Adrenal gland (tissue), 12 donors: ENCODE results near the gene SMAD4. TPM values are rescaled to one million over a fixed set of nuclear protein-coding genes. Genes with fewer than 3 reads are reported as not detected.
A peak's percentile ranks its signal among the peaks of the same experiment; 100 is the strongest.
"Not testable (repeated sequence)": the region's sequence is repeated elsewhere in the genome, so short reads cannot be mapped to it uniquely, and the experiment has no call there.

ENCODE experiments used
- DNase-seq, 7 donors: peaks; one replicate each; pipeline ENCODE4 v3.0.0-alpha.2; 2019 to 2020
- H3K27ac ChIP-seq, 5 donors: fragments of 200-600 bp; sonication (generic) in 4 of 5; 1 replicate in 3 of 5; 2 replicates in 2 of 5; pipeline versions ENCODE4 v1.5.1 to v1.8.0; 2016 to 2020; ENCODE audit warnings: mild to moderate bottlenecking in 1 of 5
- H3K27me3 ChIP-seq: fragments of 200-600 bp; 2 replicates; pipeline ENCODE4 v1.8.0; 2021
- H3K36me3 ChIP-seq, 2 donors: fragments of 200-600 bp; replicated peaks in 1 of 2; 1 replicate in 1 of 2; 2 replicates in 1 of 2; pipeline versions ENCODE4 v1.5.1 to v1.8.0; 2018 to 2022
- H3K4me1 ChIP-seq, 2 donors: fragments of 200-600 bp; replicated peaks in 1 of 2; 1 replicate in 1 of 2; 2 replicates in 1 of 2; pipeline versions ENCODE4 v1.5.1 to v1.8.0; 2018 to 2021
- H3K4me3 ChIP-seq, 4 donors: fragments of 200-600 bp; sonication (generic) in 3 of 4; one replicate each; pipeline ENCODE4 v1.5.1; 2016 to 2018
- H3K9me3 ChIP-seq, 3 donors: fragments of 200-600 bp; sonication (generic) in 1 of 3; replicated peaks in 1 of 3; 1 replicate in 2 of 3; 2 replicates in 1 of 3; pipeline versions ENCODE4 v1.5.1 to v1.8.0; 2016 to 2021
- POLR2A ChIP-seq, 2 donors: fragments of 450-650 bp; IDR thresholded peaks; one replicate each; pipeline ENCODE4 v1.6.1; 2017; ENCODE audit warnings: antibody characterized with exemption in 2 of 2, mild to moderate bottlenecking in 2 of 2, moderate library complexity in 1 of 2
- WGBS, 4 donors: extraction: QIAGEN DNeasy Blood & Tissue Kit in 2 of 4; methylation state at CpG; one replicate each; pipeline versions ENCODE4 v1.1.5 to v1.1.7; 2013 to 2017; 5-methylcytosine and 5-hydroxymethylcytosine counted together
- intact Hi-C, 2 donors: fragments of 100-400 bp; cut with DNase I; formaldehyde crosslinking; loops; one replicate each; pipeline versions ENCODE4 v1.14.1 to v1.15.0; 2022 to 2023
- polyA plus RNA-seq, 3 donors: library from polyadenylated mRNA; stranded (reverse); fragments of 200-250 nt in 2 of 3; fragments of 350-450 nt in 1 of 3; fragmentation: Illumina TruSeq in 1 of 3; extraction: RNeasy Lipid Tissue Mini Kit (QIAGEN cat#74804) in 1 of 3; gene quantifications; one replicate each; pipeline ENCODE4 v1.2.3, GENCODE V29; 2013 to 2014
- total RNA-seq, 9 donors: library from RNA; depleted of rRNA in 4 of 9; stranded (reverse); fragments of >200 nt in 4 of 9; fragments of 120-200 nt in 1 of 9; fragmentation: NEBNext Ultra II Directional in 1 of 9; extraction: Animal tissue kit (Norgen Biotek cat#: 25700) in 1 of 9; gene quantifications; one replicate each; pipeline versions ENCODE4 v1.1.0 to v1.2.4, GENCODE V29; 2013 to 2023
- TF ChIP-seq, protein P1 (sequence below), 6 experiments: fragments of 450-650 bp in 4 of 6; fragments of 200-600 bp in 2 of 6; sonication (generic) in 1 of 6; IDR thresholded peaks; 1 replicate in 5 of 6; 2 replicates in 1 of 6; pipeline versions ENCODE4 v1.5.1 to v1.8.0; 2016 to 2021; ENCODE audit warnings: antibody characterized with exemption in 6 of 6, mild to moderate bottlenecking in 2 of 6, moderate library complexity in 1 of 6
- donor health status: healthy with polysubstance abuse.
- donor health status: Bipolar disorder and iron deficiency.
- donor health status: DM: yes; HTN: yes; CAD: no.
- donor health status: DM: no; HTN: no; CAD: no.
- donor health status: DM: no; HTN: no; CAD: no.
- donor health status: DM: yes; HTN: yes; CAD: no.

Gene SMAD4
- total and polyA plus RNA-seq, 12 donors: 9.0 to 151 (median 90.1) TPM

DNA sequence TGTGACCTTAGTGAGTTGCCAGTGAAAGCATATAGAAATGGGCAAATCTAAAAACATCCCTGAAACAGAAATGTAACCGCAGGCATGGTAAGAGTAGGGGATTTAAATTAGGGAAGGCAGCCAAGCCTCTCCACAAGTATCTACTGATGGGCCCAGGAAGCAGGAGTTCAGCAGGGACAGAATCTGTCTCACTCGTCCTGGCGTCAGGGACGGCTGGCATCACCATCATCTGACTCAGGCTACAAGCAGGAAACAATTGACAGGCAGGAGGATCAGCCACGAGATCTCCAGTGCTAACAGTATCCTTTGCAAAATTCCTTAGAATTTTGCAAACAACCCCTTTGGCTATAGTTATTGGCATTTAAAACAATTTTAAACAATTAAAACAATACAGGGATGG is 61.3 kb downstream of the SMAD4 start:
- Histone ChIP-seq H3K4me3 (no peak overlapping the region), H3K9me3 (peaks cover 0 to 15% (median 3%) of the 10 kb centered on the region in 3 donors), H3K27me3 (no peaks in the 10 kb centered on the region), H3K4me1 (no peaks in the 10 kb centered on the region), H3K36me3 (no peaks in the 10 kb centered on the region), H3K27ac (no peak overlapping the region)
- intact Hi-C loops: no loop called here
- TF ChIP-seq, protein P1, sequence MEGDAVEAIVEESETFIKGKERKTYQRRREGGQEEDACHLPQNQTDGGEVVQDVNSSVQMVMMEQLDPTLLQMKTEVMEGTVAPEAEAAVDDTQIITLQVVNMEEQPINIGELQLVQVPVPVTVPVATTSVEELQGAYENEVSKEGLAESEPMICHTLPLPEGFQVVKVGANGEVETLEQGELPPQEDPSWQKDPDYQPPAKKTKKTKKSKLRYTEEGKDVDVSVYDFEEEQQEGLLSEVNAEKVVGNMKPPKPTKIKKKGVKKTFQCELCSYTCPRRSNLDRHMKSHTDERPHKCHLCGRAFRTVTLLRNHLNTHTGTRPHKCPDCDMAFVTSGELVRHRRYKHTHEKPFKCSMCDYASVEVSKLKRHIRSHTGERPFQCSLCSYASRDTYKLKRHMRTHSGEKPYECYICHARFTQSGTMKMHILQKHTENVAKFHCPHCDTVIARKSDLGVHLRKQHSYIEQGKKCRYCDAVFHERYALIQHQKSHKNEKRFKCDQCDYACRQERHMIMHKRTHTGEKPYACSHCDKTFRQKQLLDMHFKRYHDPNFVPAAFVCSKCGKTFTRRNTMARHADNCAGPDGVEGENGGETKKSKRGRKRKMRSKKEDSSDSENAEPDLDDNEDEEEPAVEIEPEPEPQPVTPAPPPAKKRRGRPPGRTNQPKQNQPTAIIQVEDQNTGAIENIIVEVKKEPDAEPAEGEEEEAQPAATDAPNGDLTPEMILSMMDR (IDR thresholded peaks at IDR 0.05): no peak
- no peak for TF ChIP-seq POLR2A (IDR thresholded peaks at IDR 0.05)
- WGBS, 4 donors: 48 to 68% (median 57%) methylated on average over 5 of the region's 5 CpGs
- DNase-seq: peak in 1 of 7 donors; percentile 39

DNA sequence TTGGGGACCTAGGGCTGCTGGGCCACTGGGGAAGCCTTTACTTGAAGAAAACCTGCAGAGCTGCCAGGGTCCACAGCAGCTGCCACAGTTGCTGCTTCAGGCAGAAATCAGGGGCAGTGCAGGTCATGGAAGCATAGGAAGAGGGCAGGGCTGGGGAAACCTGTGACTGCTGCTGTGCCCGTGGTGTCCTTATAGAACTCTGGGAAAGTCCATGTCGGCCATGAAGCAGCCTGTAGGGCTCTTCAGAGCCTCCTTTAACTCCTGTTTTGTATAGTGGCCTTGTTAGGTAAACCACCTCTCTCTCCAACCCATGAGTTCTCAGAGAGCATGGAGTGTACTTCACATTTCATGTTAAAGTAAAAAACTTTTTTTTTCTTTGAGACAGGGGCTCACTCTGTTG is 62.1 kb downstream of the SMAD4 start:
- 48 to 67% (median 55%) methylated on average over 2 of the region's 2 CpGs for WGBS, 4 donors
- no peak overlapping the region for H3K27ac ChIP-seq
- H3K4me1 ChIP-seq: peaks cover 2 to 3% of the 10 kb centered on the region in 2 donors
- no peaks in the 10 kb centered on the region for H3K36me3 ChIP-seq
- intact Hi-C loops: no loop called here
- peaks cover 0 to 15% (median 3%) of the 10 kb centered on the region in 3 donors for H3K9me3 ChIP-seq
- DNase-seq: no peak
- H3K27me3 ChIP-seq: no peaks in the 10 kb centered on the region
- TF ChIP-seq, protein P1 (IDR thresholded peaks at IDR 0.05): no peak
- TF ChIP-seq POLR2A (IDR thresholded peaks at IDR 0.05): no peak
- no peak overlapping the region for H3K4me3 ChIP-seq

DNA sequence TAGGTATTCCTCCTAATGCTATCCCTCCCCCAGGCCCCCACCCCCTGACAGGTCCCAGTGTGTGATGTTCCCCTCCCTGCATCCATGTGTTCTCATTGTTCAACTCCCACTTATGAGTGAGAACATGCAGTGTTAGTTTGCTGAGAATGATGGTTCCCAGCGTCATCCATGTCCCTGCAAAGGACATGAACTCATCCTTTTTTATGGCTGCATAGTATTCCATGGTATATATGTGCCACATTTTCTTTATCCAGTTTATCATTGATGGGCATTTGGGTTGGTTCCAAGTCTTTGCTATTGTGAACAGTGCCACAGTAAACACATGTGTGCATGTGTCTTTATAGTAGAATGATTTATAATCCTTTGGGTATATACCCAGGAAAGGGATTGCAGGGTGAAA is 63.0 kb downstream of the SMAD4 start:
- H3K4me1 ChIP-seq, intact Hi-C loops: not testable (repeated sequence)

DNA sequence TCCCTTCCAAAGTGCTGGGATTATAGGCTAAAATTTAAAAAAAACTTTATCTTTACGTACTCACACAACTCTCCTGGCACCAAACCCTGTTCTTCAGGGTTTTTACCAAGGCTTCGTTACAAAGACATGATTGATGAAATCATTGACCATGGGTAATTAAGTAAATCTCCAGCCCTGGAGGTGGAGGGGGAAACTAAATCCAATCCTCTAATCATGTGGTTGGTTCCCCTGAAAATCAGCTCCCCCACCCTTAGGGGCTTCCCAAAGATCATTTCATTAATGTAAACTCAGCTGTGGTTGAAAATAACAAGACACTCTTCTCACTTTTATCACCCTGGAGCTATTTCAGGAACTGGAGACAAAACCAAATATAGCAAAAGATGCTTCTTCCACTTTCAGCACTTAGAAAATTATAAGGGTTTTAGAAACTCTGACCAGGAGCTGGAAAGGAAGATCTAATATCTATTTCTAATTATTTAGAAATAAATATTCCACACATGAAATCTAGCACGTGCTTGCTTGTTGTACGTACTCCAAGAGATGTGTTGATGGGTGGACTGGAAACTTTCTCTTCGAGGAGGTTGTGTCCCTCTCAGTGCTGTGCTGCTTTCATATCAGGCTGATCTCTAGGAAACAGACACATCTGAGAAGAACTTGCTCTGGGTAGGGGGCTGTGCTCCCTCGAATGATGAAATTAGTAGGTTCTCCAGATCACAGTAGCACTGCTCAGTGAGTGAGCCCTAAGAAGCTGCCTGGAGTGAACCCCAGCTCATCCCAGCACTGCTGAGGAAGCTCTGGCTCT is 67.2 kb downstream of the SMAD4 start:
- H3K27ac ChIP-seq: peak overlapping the region in 4 of 5 donors; percentile 6 to 43 (median 38)
- H3K4me1 ChIP-seq: peaks cover 8 to 9% of the 10 kb centered on the region in 2 donors
- no peaks in the 10 kb centered on the region for H3K36me3 ChIP-seq
- no peaks in the 10 kb centered on the region for H3K27me3 ChIP-seq
- 59 to 69% (median 65%) methylated on average over 6 of the region's 6 CpGs for WGBS, 4 donors
- intact Hi-C loops: no loop called here
- H3K4me3 ChIP-seq: no peak overlapping the region
- TF ChIP-seq, protein P1 (IDR thresholded peaks at IDR 0.05): no peak
- TF ChIP-seq POLR2A (IDR thresholded peaks at IDR 0.05): no peak
- no peaks in the 10 kb centered on the region for H3K9me3 ChIP-seq
- no peak for DNase-seq

More for the DNA sequence above, 63.0 kb downstream of the SMAD4 start:
- DNase-seq, H3K4me3 ChIP-seq, H3K27ac ChIP-seq, H3K27me3 ChIP-seq, H3K36me3 ChIP-seq: not testable (repeated sequence)
- H3K9me3 ChIP-seq: peaks cover 0 to 10% (median 0%) of the 10 kb centered on the region in 3 donors
- WGBS, 4 donors: 93 to 100% (median 97%) methylated on average over 1 of the region's 1 CpG
